ENCODE data around the gene RABGAP1L.

- TF ChIP-seq CTCF (IDR thresholded peaks at IDR 0.05; ENCODE audit: extremely low read depth in 1 of 2, insufficient read depth in 1 of 2, low read depth in 1 of 2, low read length in 2 of 2): peak in 1 of 2 donors; percentile 1
- no peak for TF ChIP-seq EZH2 (IDR thresholded peaks at IDR 0.05; ENCODE audit: borderline replicate concordance, low read depth, low read length, severe bottlenecking)
- TF ChIP-seq POLR2A (IDR thresholded peaks at IDR 0.05; ENCODE audit: low read depth, low read length): no peak
These were observed 840.8 kb downstream of the RABGAP1L start, which contains the start of gene CACYBP for GRCh38 chr1:174999936-175000696.

Measured in endothelial cell of umbilical vein (primary cell).